AG09319 (cell line): ENCODE data around the gene PROM1.

Experiments
- DNase-seq: peaks from one replicate; pipeline ENCODE4 v3.0.0-alpha.2; 2010; ENCODE audit warnings: low read depth; ENCODE audit errors: extremely low read depth
- TF ChIP-seq, protein P1 (sequence below): IDR thresholded peaks from 2 replicates; pipeline ENCODE4 v1.5.1; 2011; ENCODE audit warnings: low read depth, mild to moderate bottlenecking, inconsistent platforms, low read length, moderate library complexity

The PROM1 gene

DNA sequence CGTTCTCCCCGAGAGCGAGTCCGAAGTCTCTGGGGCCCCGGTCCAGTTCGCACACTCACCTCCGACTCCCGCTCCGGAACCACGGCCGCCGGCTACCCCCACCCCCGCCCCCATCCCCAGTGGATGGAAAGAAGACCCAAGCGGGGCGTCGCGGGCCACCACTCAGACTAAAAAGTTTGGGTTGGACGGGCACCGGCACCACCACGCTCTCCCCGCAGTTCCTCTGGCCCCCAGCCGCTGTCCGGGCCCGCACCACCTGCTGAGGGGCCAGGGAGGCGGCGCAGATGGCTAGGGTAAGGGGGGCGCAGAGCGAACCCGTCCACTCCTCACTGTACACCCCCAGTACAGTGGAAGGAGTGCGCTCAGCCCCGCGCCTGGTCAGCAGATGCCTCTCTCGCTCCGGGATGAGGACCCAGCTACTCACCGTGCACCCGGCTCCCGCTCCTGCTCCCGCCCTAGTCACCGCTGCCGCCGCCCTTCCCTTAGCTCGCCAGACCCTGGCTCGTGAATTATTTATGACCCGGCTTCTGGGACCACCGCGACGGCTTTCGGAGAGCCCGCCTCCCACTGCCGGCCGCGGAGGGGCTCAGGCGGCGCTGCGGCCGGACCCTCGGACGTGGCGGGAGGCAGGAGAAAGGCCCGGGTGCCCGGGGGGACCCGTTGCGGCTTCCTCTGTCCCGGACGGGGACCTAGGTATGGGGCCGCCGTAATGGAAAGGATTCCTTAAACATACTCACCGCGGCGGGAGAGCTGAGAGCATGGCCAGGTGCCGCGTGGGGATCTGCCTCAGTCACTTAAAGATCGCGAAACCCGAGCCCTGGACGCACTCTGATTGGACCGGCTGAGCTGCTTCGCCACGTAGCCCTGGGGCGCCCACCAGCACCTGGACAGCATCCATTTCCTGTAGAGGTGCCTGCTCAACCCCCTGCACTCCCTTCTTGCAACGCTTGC, at the start of gene PROM1:
Gene PROM1, minus strand, starts transcription at position 783 of the 951 bp plus-strand sequence. CDS start 8,117 bp downstream, outside the sequence.
- DNase-seq = no peak
- TF ChIP-seq, protein P1, sequence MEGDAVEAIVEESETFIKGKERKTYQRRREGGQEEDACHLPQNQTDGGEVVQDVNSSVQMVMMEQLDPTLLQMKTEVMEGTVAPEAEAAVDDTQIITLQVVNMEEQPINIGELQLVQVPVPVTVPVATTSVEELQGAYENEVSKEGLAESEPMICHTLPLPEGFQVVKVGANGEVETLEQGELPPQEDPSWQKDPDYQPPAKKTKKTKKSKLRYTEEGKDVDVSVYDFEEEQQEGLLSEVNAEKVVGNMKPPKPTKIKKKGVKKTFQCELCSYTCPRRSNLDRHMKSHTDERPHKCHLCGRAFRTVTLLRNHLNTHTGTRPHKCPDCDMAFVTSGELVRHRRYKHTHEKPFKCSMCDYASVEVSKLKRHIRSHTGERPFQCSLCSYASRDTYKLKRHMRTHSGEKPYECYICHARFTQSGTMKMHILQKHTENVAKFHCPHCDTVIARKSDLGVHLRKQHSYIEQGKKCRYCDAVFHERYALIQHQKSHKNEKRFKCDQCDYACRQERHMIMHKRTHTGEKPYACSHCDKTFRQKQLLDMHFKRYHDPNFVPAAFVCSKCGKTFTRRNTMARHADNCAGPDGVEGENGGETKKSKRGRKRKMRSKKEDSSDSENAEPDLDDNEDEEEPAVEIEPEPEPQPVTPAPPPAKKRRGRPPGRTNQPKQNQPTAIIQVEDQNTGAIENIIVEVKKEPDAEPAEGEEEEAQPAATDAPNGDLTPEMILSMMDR = no peak

DNA sequence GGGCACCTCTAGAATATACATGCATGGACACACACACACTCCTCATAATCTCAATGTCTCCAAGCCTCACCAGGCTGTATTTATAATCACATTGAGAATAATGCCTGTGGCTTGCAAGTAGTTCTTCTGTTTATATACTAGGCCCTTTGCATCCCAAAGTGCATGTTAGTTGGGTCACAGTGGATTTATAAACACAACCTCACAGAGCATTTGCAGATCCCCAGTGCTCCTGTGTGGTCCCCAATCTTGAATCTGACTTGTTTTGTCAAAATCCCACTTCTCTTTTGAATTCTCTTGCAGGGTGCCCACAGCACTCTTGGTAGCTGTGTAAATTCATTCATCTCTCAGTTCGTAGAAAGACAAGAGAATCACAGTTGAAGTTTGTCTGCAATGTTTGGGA, 49.6 kb upstream of the PROM1 start:
- TF ChIP-seq, protein P1 = no peak
- no peak for DNase-seq

GRCh38 chr4:16131293-16131692, 47.5 kb upstream of the PROM1 start:
- TF ChIP-seq, protein P1 = no peak
- DNase-seq = no peak

DNA sequence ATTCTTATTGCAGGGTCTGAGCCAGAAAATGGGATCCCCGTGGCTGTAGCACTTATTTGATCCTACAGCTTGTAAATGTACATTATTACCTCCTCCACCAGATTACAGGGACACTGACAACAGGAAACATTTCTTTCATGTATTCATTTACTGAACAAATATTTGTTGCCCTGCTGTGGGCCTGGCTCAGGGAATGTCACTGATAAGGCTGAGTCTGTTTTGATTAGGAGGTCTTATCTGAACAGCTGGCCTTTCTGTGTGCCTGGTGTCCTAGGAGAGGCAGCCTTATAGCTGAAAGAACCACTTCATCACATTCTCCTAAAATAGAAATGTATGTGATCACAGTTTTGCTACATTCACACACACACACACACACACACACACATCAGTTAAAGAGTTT, 45.5 kb upstream of the PROM1 start:
- DNase-seq = no peak
- TF ChIP-seq, protein P1 = no peak

DNA sequence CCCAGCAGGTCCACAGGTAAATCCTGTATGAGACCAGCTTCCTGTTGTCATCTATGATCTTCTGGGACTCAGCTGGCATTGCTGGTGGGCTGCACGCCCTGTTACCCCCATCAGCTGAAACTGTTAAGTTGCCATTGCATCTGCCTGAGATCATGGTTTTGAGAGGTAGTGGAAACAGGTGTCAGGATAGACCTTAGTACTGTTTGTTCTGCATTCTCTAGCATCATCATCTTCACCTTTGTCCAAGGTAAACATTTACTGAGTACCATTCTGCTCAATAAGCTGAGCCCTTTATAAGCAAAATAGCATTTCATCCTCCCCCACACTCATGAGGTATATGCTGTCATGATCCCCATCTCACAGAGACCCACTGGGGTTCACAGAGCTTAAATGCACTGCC, 42.9 kb upstream of the PROM1 start:
- TF ChIP-seq, protein P1 = no peak
- no peak for DNase-seq

DNA sequence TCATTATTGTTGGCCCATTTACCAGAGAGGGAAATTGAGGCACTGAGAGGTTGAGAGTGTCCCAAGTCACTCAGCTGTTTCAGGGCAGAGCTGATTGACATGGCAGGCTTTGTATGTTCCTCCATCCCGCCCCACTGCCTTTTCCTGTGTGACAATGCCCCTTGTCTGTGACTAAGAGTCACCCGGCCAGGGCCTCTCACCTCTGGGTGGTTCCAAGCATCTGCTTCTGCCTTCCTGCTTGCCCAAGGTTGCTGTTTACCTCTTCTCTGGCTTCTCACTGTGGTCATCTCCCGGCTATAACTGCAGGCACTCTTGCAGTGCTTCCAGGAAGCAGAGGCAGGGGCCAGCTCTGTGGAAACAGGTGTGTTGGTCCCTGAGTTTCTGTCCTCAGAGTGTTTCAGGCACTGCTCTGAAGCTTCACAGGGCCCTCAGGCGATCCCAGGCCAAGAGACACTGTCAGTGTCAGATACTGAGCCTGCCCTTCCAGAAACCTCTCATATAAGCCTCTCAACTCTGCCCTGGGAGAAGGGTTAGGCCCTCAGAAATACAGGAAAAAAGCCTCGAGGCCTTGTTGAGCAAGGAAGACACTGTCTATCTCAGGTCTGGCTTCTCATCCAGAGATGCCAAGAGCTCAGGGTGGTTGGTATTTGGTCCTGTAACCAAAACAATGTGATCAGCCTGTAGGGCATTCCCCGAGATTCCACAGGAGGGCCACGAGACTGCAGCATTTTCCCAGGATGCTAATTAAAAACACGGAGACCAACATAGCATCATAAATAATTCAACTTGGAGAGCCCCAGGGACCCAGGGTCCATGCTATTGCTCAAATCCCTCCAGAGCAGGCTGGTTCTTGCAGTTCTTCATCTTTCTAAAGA, 42.0 kb upstream of the PROM1 start:
- no peak for DNase-seq
- TF ChIP-seq, protein P1 = no peak

GRCh38 chr4:16124232-16124631, 40.4 kb upstream of the PROM1 start:
- no peak for DNase-seq
- TF ChIP-seq, protein P1 = no peak
